ENCODE measurements around the gene E2F6.
"Not testable (repeated sequence)": the region's sequence is repeated elsewhere in the genome, so short reads cannot be mapped to it uniquely, and the experiment has no call there.

E2F6 gene

GRCh38 chr2:11411244-11411643, 54.7 kb downstream of the E2F6 start:
- DNase-seq: no peak

- DNase-seq: no peak
Measured at GRCh38 chr2:11410101-11410500, 55.9 kb downstream of the E2F6 start.

DNA sequence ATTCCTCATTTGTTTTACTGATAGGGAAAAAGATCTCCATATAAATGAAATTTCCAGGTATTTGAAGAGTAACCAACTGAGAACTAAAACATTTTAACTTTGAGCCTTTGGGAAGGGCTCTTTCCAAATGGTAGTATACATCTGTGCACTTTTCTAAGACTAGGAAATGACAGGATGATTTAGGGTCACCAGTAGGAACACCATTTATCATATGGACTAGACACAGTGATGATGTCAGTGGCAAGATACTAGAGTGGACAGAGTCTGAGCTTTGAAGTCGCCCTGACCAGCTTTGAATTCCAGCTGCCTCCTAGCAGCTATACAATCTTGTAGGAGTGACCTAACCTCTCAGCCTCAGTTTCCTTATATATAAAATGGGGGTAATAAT, 56.4 kb downstream of the E2F6 start:
- no peak for DNase-seq

GRCh38 chr2:11408959-11409571, 56.9 kb downstream of the E2F6 start:
- DNase-seq: no peak

DNA sequence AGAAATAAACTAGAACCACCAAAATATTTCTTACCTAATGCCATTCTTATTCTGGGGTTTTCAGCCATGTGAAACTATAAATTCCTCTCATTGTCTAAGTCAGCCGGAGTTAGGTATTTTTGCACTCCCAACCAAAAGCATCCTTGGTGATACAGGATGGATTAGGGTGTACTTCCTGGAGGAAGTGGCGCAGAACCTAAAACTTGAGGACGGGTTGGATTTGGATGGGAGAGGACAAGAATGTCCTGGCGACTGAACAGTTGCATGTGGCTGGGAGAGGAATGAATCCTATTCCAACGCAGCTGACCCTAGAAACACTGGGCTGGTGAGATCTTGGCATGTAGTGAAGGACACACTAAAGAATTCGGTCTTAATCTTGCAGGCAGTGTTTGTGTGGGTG, 58.5 kb downstream of the E2F6 start:
- no peak for DNase-seq

GRCh38 chr2:11406958-11407381, 59.0 kb downstream of the E2F6 start:
- DNase-seq: peak; percentile 79

DNA sequence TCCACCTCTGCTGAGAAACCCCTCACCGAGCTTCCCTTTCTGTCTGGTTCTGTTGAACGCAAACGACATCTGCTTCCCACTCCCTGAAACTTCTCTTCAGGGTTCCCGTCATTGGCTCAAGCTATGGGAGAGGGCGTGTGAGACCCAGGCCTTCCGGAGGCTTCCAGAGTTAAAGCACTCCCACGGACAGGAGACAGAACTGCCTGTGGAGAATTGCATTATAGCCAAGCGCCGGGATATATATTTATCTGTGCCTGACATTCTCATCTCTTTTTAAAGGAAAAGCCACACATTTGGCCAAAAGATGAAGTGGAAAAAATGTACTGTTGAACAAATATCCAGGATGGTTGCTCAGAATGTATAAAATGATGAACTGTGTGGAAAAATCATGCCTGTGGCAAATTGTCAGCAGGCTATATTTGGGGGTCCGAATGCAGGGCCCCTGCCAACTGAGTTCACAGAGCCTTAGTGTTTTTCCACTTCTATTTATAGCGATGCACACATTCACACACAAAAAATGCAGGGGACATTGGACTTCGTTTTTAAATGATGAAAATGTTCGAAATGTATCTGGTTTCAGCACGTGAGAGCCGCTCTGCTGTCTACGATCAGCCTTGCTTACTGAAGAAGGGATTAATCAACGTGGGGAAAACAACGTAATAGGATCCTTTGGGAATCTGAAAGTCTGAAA, 59.5 kb downstream of the E2F6 start:
- DNase-seq: peak; percentile 77

- DNase-seq: no peak
Measured at GRCh38 chr2:11405599-11406266, 60.2 kb downstream of the E2F6 start.

DNA sequence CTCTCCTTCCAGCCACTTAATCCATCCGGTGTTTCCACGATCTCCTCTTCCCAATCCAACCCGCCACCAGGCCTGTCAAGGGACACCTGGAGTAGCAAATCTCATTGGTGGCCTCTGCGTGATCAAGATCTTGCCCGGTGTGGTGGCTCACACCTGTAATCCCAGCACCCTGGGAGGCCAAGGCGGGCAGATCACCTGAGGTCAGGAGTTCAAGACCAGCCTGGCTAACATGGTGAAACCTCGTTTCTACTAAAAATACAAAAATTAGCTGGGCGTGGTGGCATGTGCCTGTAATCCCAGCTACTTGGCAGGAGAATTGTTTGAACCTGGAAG, 60.9 kb downstream of the E2F6 start:
- not testable (repeated sequence) for DNase-seq

DNA sequence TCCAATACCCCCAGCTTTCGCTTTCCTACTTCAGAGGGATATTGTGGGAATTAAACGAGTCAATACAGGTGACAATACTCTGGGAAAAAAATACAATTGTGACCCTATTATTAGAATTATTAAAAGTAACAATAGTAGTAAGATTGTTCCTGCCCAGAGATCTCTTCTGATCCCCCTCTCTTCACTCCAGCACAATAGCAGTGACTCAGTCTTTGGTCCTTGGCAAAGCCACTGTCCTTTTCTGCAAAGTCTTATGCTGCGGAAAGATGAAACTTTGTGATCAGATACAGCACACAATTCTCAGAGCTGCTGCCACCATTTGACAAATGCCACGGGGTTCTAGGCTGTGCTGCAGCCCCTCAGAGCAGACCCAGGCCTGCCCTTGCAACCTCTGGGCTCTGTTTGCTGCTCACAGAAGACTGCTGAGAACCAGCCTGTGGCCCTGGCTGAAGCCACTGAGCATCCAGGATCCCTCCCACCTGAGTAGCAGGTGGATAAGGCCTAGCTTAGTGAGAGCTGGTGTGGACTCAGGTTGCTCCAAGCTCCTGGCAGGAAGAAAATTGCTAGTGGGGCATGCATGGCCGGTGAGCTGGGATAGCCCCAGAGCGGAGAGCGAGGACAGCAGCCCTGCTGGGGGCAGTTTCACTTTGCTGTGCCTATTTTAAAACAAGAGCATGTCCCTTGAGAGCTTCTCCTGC, 61.4 kb downstream of the E2F6 start:
- DNase-seq: no peak

DNA sequence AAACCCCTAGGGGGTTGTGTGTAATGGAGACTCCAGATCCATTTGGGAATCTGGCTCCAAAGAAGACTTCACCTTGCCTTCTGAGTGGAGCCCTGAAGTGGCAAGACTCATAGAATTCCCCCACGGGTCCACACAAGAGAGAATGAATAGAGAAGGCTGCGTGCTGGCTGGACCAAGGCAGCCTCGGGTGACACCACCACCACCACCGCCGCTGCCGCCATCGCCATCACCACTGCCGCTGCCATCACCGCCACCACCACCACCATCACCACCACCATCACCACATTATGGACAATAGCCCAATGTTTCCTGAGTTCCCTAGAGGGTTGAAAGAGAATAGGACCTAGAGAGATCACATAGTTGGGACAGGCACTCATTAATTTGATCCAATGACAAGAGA, 63.5 kb downstream of the E2F6 start:
- no peak for DNase-seq

DNA sequence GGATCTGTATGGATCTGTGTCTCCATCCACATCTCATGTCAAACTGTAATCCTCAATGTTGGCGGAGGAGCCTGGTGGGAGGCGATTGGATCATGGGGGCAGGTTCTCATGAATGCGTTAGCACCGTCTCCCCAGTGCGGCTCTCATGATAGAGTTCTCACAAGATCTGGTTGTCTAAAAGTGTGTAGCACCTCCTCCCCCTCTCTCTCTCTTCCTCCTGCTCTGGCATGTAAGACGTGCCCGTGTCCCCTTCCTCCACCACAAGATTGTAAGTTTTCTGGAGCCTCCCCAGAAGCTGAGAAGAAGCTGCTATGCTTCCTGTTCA, 66.6 kb downstream of the E2F6 start:
- DNase-seq: no peak

- DNase-seq: peak; percentile 67
Measured at GRCh38 chr2:11398750-11399437, 67.1 kb downstream of the E2F6 start.

- DNase-seq: no peak
Measured at GRCh38 chr2:11397513-11397912, 68.4 kb downstream of the E2F6 start.

- DNase-seq: peak; percentile 44
Measured at GRCh38 chr2:11396467-11397445, 69.2 kb downstream of the E2F6 start.

DNA sequence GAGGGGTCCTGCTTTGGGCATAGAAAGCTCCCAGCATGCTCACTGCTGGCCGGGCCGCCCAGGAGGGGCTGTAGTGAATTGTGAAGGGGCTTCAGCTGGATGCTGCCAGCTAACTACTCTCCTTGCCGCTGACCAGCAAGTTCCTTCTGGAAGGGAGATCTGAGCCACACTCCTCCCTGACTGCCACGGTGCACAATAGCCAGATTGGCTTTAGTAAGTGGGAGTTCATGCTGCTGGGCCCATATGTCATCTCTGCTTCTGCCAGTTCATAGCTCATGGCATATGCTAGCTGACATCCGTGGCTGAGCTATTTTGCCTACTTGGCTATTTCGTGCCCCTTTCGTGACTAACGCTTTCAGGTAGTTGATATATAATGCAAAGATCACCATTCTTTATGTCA, 69.9 kb downstream of the E2F6 start:
- no peak for DNase-seq

- DNase-seq: peak; percentile 59
Measured at GRCh38 chr2:11395389-11395788, 70.6 kb downstream of the E2F6 start.
